GM08714 (cell line): ENCODE measurements around the gene AMACR.

Experiments used
- H3K4me3 ChIP-seq: fragments of 200-500 bp; sonication (Bioruptor generic); 2 replicates; pipeline ENCODE4 v1.5.1; 2014; ENCODE audit warnings: mild to moderate bottlenecking, low read length, inconsistent platforms
- ZNF274 ChIP-seq: IDR thresholded peaks from 2 replicates; pipeline ENCODE4 v1.6.1; 2012; ENCODE audit warnings: mild to moderate bottlenecking, low read depth, low read length

Gene AMACR

DNA sequence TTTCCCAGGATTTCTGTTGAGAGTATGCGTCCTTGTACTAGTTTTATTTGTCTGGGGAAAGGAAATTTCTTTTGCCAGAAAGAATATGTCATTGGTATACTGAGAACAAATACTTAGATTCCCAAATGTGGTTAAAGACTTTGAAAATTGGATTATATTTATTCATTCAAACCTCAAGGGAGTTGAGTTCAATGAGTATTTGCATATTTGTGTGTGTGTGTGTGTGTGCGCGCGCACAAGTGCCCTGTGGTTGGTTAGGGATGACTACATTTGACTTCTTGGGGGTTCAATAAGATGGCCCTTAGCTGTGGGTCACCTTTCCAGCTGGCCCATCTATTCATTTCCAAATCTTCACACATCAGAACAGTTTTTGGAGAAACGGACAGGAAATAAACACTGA lies 66.8 kb downstream of the AMACR start:
- no peak overlapping the region for H3K4me3 ChIP-seq
- no peak for TF ChIP-seq ZNF274

DNA sequence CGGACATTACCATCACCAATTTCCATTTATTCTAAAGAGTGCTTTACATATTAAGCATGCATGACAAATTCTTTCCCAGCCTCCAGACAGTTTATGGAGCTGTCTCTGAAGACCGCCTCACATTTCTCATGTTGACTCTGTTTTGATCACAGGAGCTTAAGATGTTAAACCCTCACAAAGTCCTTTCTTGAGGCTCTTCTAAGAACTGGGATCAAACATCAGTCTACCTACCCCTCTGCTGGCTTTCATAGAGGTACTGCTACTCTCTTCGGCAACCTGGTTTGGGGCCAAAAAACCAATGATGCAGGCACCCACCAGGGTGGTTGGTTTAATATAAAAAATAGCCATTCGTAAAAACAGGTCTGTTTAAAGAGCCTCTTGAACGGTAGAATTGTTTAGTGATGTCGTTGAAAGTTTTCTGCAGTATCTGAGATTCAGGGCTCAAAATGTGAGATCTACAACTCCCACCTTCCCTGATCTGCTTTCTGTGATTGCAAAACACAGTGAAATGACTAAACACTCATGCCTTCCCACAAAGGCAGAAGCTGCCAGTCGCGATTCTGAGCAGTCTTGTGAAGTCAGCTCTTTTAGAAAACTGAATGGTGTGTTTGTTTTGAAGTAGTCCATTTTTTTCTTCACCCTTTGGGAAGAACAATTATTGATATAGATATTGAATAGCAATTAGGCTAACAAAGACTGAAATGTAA lies 68.1 kb downstream of the AMACR start:
- H3K4me3 ChIP-seq: no peak overlapping the region
- no peak for TF ChIP-seq ZNF274

DNA sequence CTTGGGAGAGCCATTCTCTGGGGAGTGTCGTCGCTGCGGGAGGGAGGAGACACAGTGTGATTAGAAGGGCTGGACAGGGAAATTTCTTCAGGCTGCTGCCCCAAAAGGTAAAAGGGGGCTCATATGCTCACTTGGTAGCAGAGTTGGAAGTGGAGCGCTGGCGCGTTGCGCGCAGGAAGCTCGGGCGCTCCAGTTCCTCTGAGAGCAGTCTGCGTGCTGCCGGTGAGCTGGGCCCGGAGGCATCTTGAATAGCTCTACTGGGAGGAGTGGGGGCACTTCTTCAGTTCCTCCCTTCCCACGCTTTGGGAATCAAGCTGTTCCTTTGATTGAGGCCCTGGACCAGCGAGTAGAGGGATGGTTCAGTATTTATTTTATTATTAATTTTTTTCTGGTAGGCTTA lies 69.0 kb downstream of the AMACR start:
- H3K4me3 ChIP-seq: no peak overlapping the region

DNA sequence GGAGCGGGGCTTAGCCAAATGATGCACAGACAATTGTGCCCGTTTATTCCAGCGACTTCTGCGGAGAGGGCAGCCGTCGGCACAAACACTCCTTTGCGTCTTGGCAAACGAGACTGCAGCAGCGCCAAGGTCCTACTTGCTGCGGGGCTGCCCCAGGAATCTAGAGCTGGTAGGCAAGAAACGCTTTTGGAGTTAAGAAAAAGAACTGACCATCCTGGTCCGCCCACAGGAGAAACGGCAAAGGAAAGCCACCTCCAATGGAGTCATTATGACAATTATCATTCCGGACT lies 69.4 kb downstream of the AMACR start:
- TF ChIP-seq ZNF274: no peak
- no peak overlapping the region for H3K4me3 ChIP-seq

More for the DNA sequence above, 69.0 kb downstream of the AMACR start:
- TF ChIP-seq ZNF274: no peak

DNA sequence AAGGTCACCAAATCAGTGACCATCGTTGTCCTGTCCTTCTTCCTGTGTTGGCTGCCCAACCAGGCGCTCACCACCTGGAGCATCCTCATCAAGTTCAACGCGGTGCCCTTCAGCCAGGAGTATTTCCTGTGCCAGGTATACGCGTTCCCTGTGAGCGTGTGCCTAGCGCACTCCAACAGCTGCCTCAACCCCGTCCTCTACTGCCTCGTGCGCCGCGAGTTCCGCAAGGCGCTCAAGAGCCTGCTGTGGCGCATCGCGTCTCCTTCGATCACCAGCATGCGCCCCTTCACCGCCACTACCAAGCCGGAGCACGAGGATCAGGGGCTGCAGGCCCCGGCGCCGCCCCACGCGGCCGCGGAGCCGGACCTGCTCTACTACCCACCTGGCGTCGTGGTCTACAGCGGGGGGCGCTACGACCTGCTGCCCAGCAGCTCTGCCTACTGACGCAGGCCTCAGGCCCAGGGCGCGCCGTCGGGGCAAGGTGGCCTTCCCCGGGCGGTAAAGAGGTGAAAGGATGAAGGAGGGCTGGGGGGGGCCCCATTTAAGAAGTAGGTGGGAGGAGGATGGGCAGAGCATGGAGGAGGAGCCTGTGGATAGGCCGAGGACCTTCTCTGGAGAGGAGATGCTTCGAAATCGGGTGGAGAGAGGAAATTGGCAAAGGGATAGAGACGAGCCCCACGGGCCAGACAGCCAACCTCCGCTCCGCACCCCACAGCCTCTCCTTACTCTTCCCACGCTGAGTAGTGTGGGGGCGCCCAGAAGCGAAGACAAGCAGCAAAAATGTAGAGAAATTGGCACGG lies 69.9 kb downstream of the AMACR start:
- no peak for TF ChIP-seq ZNF274
- no peak overlapping the region for H3K4me3 ChIP-seq

DNA sequence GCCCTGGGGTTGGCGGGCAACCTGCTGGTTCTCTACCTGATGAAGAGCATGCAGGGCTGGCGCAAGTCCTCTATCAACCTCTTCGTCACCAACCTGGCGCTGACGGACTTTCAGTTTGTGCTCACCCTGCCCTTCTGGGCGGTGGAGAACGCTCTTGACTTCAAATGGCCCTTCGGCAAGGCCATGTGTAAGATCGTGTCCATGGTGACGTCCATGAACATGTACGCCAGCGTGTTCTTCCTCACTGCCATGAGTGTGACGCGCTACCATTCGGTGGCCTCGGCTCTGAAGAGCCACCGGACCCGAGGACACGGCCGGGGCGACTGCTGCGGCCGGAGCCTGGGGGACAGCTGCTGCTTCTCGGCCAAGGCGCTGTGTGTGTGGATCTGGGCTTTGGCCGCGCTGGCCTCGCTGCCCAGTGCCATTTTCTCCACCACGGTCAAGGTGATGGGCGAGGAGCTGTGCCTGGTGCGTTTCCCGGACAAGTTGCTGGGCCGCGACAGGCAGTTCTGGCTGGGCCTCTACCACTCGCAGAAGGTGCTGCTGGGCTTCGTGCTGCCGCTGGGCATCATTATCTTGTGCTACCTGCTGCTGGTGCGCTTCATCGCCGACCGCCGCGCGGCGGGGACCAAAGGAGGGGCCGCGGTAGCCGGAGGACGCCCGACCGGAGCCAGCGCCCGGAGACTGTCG lies 70.7 kb downstream of the AMACR start:
- H3K4me3 ChIP-seq: peak overlapping the region; percentile 54; the same call in 1 of the 2 replicates

DNA sequence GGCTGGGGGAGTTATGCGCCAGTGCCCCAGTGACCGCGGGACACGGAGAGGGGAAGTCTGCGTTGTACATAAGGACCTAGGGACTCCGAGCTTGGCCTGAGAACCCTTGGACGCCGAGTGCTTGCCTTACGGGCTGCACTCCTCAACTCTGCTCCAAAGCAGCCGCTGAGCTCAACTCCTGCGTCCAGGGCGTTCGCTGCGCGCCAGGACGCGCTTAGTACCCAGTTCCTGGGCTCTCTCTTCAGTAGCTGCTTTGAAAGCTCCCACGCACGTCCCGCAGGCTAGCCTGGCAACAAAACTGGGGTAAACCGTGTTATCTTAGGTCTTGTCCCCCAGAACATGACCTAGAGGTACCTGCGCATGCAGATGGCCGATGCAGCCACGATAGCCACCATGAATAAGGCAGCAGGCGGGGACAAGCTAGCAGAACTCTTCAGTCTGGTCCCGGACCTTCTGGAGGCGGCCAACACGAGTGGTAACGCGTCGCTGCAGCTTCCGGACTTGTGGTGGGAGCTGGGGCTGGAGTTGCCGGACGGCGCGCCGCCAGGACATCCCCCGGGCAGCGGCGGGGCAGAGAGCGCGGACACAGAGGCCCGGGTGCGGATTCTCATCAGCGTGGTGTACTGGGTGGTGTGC lies 71.4 kb downstream of the AMACR start, which contains the start of gene RXFP3:
RXFP3 (plus strand) TSS at position 6 of the 636 bp plus-strand sequence; CDS start at position 361, 355 bp downstream.
- no peak for TF ChIP-seq ZNF274

More for the DNA sequence above, 70.7 kb downstream of the AMACR start:
- TF ChIP-seq ZNF274: no peak

More for the DNA sequence above, 71.4 kb downstream of the AMACR start, which contains the start of gene RXFP3:
- peak within 1 kb of the TSS; percentile 54; the same call in 1 of the 2 replicates for H3K4me3 ChIP-seq
